OCI-LY1 (cell line): ENCODE data around the gene ALAD.
A peak's percentile ranks its signal among the peaks of the same experiment; 100 is the strongest.
"Not testable (repeated sequence)": the region's sequence is repeated elsewhere in the genome, so short reads cannot be mapped to it uniquely, and the experiment has no call there.

ENCODE experiments used
- H2AFZ ChIP-seq: fragments of 200-600 bp; sonication (generic), shearing (Covaris generic); 2 replicates; pipeline ENCODE4 v1.6.0; 2014; ENCODE audit warnings: antibody characterized with exemption, mild to moderate bottlenecking, low read length
- H3F3A ChIP-seq: fragments of 200-600 bp; sonication (generic), shearing (Covaris generic); 2 replicates; pipeline ENCODE4 v1.6.0; 2014; ENCODE audit warnings: mild to moderate bottlenecking, antibody characterized with exemption, low read length, moderate library complexity; ENCODE audit not compliant: insufficient read depth
- H3K27ac ChIP-seq: fragments of 200-600 bp; sonication (generic); 2 replicates; pipeline ENCODE4 v1.5.1; 2014; ENCODE audit warnings: low read length, mixed run types, mild to moderate bottlenecking, low read depth; ENCODE audit not compliant: poor library complexity, severe bottlenecking
- H3K27me3 ChIP-seq: fragments of 200-600 bp; sonication (generic); 2 replicates; pipeline ENCODE4 v1.6.0; 2014; ENCODE audit warnings: antibody characterized with exemption, mild to moderate bottlenecking, low read length, moderate library complexity; ENCODE audit not compliant: insufficient read depth
- H3K36me3 ChIP-seq: fragments of 200-600 bp; sonication (generic); 2 replicates; pipeline ENCODE4 v1.6.1; 2014; ENCODE audit warnings: mild to moderate bottlenecking, antibody characterized with exemption, low read length, moderate library complexity, mixed read lengths; ENCODE audit not compliant: insufficient read depth
- H3K4me1 ChIP-seq: fragments of 200-600 bp; sonication (generic); 2 replicates; pipeline ENCODE4 v1.5.1; 2014; ENCODE audit warnings: mild to moderate bottlenecking, low read length, moderate library complexity; ENCODE audit not compliant: insufficient read depth, severe bottlenecking
- H3K4me2 ChIP-seq: fragments of 200-600 bp; sonication (generic), shearing (Covaris generic); 2 replicates; pipeline ENCODE4 v1.6.1; 2014; ENCODE audit warnings: low read length
- H3K4me3 ChIP-seq: fragments of 200-600 bp; sonication (generic); 2 replicates; pipeline ENCODE4 v1.5.1; 2014; ENCODE audit warnings: low read length, low read depth, mild to moderate bottlenecking, mixed read lengths; ENCODE audit not compliant: poor library complexity, severe bottlenecking
- H3K79me2 ChIP-seq: fragments of 200-600 bp; shearing (Covaris generic); 2 replicates; pipeline ENCODE4 v1.6.1; 2016; ENCODE audit warnings: mixed run types, low read length, mixed read lengths; ENCODE audit not compliant: insufficient read depth
- H3K9ac ChIP-seq: fragments of 200-600 bp; sonication (generic), shearing (Covaris generic); 2 replicates; pipeline ENCODE4 v1.6.1; 2014; ENCODE audit warnings: mild to moderate bottlenecking, low read length, mixed read lengths
- H3K9me2 ChIP-seq: fragments of 200-600 bp; sonication (generic), shearing (Covaris generic); 2 replicates; pipeline ENCODE4 v1.6.1; 2014; ENCODE audit warnings: low read depth, mild to moderate bottlenecking, low read length, mixed read lengths
- H3K9me3 ChIP-seq: fragments of 200-600 bp; shearing (Covaris generic); 2 replicates; pipeline ENCODE4 v1.6.1; 2014; ENCODE audit warnings: low read length, mixed read lengths
- H4K20me1 ChIP-seq: fragments of 200-600 bp; sonication (generic), shearing (Covaris generic); 2 replicates; pipeline ENCODE4 v1.6.0; 2016; ENCODE audit warnings: mild to moderate bottlenecking, low read length; ENCODE audit not compliant: insufficient read depth
- EZH2 ChIP-seq: fragments of 200-600 bp; sonication (generic), shearing (Covaris generic); IDR thresholded peaks from 2 replicates; pipeline ENCODE4 v1.8.0; 2017; ENCODE audit warnings: borderline replicate concordance, mixed run types, mild to moderate bottlenecking, antibody characterized with exemption, low read length, moderate library complexity, mixed read lengths
- TF ChIP-seq, protein P1 (sequence below): fragments of 200-600 bp; sonication (generic), shearing (Covaris generic); IDR thresholded peaks from 2 replicates; pipeline ENCODE4 v1.5.1; 2017; ENCODE audit warnings: mild to moderate bottlenecking, antibody characterized with exemption, low read length, moderate library complexity, mixed read lengths

Gene ALAD

DNA sequence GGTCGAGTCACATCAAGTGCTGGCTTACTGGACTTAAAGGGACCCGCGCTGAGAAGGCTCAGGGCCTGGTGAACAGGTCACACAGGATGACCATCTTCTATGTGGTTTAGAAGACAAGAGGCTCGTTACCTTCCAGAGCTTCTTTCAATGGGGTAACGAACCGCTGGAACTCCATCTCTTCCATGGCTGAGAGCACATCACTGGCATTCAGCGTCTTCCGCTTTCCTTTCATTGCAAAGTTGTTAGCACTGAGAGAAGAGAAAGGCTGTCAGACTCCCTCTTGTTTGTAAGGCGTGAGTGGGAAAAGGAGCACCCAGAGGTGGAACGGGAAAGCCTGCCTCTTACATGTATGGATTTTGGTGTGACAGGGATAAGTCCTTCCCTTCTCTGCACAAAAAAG, 8.4 kb upstream of the ALAD start:
- peaks cover 30% of the 10 kb centered on the region for H3K36me3 ChIP-seq
- H3K9ac ChIP-seq: peak overlapping the region; percentile 100
- H4K20me1 ChIP-seq: no peaks in the 10 kb centered on the region
- H3K27ac ChIP-seq: peak overlapping the region; percentile 89
- peak overlapping the region; percentile 78 for H3K4me2 ChIP-seq
- peaks cover 3% of the 10 kb centered on the region; the same call in 1 of the 2 replicates for H3F3A ChIP-seq
- H3K4me3 ChIP-seq: peak overlapping the region; percentile 88
- peaks cover 8% of the 10 kb centered on the region for H3K79me2 ChIP-seq
- no peaks in the 10 kb centered on the region for H3K9me3 ChIP-seq
- H2AFZ ChIP-seq: no peak overlapping the region
- TF ChIP-seq, protein P1, sequence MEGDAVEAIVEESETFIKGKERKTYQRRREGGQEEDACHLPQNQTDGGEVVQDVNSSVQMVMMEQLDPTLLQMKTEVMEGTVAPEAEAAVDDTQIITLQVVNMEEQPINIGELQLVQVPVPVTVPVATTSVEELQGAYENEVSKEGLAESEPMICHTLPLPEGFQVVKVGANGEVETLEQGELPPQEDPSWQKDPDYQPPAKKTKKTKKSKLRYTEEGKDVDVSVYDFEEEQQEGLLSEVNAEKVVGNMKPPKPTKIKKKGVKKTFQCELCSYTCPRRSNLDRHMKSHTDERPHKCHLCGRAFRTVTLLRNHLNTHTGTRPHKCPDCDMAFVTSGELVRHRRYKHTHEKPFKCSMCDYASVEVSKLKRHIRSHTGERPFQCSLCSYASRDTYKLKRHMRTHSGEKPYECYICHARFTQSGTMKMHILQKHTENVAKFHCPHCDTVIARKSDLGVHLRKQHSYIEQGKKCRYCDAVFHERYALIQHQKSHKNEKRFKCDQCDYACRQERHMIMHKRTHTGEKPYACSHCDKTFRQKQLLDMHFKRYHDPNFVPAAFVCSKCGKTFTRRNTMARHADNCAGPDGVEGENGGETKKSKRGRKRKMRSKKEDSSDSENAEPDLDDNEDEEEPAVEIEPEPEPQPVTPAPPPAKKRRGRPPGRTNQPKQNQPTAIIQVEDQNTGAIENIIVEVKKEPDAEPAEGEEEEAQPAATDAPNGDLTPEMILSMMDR: no peak
- TF ChIP-seq EZH2: no peak
- H3K4me1 ChIP-seq: peaks cover 36% of the 10 kb centered on the region
- no peaks in the 10 kb centered on the region for H3K27me3 ChIP-seq
- no peaks in the 10 kb centered on the region for H3K9me2 ChIP-seq

DNA sequence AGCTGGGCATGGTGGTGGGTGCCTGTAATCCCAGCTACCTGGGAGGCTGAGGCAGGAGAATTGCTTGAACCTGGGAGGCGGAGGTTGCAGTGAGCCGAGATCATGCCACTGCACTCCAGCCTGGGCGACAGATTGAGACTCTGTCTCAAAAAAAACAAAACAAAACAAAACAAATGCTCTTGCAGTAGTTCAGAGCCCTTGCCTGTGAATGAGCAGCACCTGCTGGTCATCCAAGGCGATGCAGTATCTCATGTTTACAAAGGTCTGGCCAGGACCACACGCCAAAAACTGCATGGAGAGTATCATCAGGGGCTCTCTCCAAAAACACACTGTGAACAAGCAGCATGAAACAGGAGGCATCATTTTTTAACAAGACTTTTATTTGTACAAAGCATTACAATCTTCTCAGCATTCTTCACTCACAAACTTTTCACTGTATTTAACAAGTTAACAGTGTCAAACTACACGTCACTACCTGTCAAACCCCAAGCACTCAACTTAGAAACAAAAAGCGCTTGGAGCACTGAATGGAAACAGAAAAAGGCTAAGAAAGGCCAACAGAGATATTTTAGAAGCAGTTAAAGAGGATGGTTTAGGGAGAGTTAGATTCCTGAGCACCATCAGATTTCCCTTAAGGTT, 5.9 kb upstream of the ALAD start:
- H3K9me3 ChIP-seq, H3F3A ChIP-seq, H3K27me3 ChIP-seq, H3K9me2 ChIP-seq, H4K20me1 ChIP-seq, H3K79me2 ChIP-seq, H3K4me3 ChIP-seq, H2AFZ ChIP-seq: not testable (repeated sequence)
- Histone ChIP-seq H3K9ac (peak overlapping the region; percentile 29; the same call in 1 of the 2 replicates), H3K27ac (peak overlapping the region; percentile 13), H3K4me2 (peak overlapping the region; percentile 37; the same call in 1 of the 2 replicates), H3K4me1 (peaks cover 36% of the 10 kb centered on the region), H3K36me3 (peaks cover 30% of the 10 kb centered on the region)
- TF ChIP-seq, protein P1: peak; percentile 62

DNA sequence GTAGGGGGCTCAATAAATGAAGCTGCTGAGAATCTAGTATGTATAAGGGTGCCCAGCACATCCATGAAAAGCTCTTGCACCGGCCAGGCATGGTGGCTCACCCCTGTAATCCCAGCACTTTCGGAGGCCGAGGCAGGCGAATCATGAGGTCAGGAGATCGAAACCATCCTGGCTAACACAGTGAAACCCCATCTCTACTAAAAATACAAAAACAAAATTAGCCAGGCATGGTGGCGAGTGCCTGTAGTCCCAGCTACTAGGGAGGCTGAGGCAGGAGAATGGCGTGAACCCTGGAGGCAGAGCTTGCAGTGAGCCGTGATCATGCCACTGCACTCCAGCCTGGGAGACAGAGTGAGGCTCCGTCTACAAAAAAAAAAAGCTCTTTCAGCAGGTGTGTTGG, 5.3 kb upstream of the ALAD start:
- not testable (repeated sequence) for H3F3A ChIP-seq, H3K4me3 ChIP-seq, H3K79me2 ChIP-seq, H3K9ac ChIP-seq, H2AFZ ChIP-seq, H3K4me2 ChIP-seq, H3K27me3 ChIP-seq, H3K27ac ChIP-seq, H3K9me2 ChIP-seq, H4K20me1 ChIP-seq, H3K9me3 ChIP-seq
- Histone ChIP-seq H3K36me3 (peaks cover 30% of the 10 kb centered on the region), H3K4me1 (peaks cover 36% of the 10 kb centered on the region)

DNA sequence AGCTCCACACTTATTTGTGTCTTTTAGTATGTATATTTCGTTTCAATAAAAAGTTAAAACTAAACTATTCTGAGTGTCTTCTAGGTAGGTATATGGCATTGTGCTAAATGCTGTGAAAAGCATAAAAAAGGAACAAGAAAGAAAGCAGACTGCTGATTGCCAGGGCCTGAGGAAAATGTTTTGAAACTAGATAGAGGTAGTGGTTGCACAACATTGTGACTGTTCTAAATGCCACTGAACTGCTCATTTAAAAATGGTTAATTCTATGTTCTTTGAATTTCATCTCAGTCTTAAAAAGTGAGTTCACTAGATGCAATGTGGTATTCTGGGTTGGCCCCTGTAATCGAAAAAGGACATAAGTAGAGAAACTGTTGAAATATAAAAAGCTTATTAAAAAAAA, 2.6 kb upstream of the ALAD start:
- Histone ChIP-seq H3K4me1 (peaks cover 43% of the 10 kb centered on the region), H3K9me2 (no peaks in the 10 kb centered on the region), H3K4me2 (no peak overlapping the region), H3K4me3 (no peak overlapping the region), H3K79me2 (no peaks in the 10 kb centered on the region), H3K27me3 (no peaks in the 10 kb centered on the region), H3K9me3 (no peaks in the 10 kb centered on the region), H2AFZ (no peak overlapping the region), H3F3A (peaks cover 3% of the 10 kb centered on the region; the same call in 1 of the 2 replicates), H3K36me3 (peaks cover 17% of the 10 kb centered on the region), H3K27ac (no peak overlapping the region), H3K9ac (no peak overlapping the region), H4K20me1 (no peaks in the 10 kb centered on the region)
- TF ChIP-seq, protein P1: no peak
- no peak for TF ChIP-seq EZH2
